WTC11 (cell line): ENCODE results near the gene RAB3IL1. TPM values are rescaled to one million over a fixed set of nuclear protein-coding genes. Genes with fewer than 3 reads are reported as not detected.

ENCODE experiments used
- ATAC-seq: fragments of 200-7000 bp; cut with Tn5 transposase; 2 replicates; pipeline ENCODE4 v1.10.0; 2021; ENCODE audit warnings: mild to moderate bottlenecking, moderate library complexity
- CTCF ChIA-PET: fragments of 300-600 bp; sonication (Branson Sonifier 250); formaldehyde crosslinking; loops from one replicate; lab custom pipeline; 2021; ENCODE audit warnings: antibody characterized with exemption; lab: Charles Lee
- POLR2A ChIA-PET: fragments of 350-600 bp; sonication (Branson Sonifier 250); formaldehyde crosslinking; loops from one replicate; lab custom pipeline; 2021; ENCODE audit warnings: antibody characterized with exemption; lab: Charles Lee
- DNase-seq: peaks from one replicate; pipeline ENCODE4 v3.0.0; 2021; ENCODE audit warnings: low spot score
- H3K27ac Mint-ChIP-seq: 2 replicates; pipeline ENCODE4 v1.8.0; 2021; ENCODE audit warnings: mixed read lengths
- H3K27me3 Mint-ChIP-seq: 2 replicates; pipeline ENCODE4 v1.8.0; 2021; ENCODE audit warnings: low read depth, mild to moderate bottlenecking, moderate library complexity, mixed read lengths
- H3K36me3 Mint-ChIP-seq: 2 replicates; pipeline ENCODE4 v1.8.0; 2021; ENCODE audit warnings: mixed read lengths
- H3K4me1 Mint-ChIP-seq: 2 replicates; pipeline ENCODE4 v1.8.0; 2022; ENCODE audit warnings: mixed read lengths
- H3K4me3 Mint-ChIP-seq: 2 replicates; pipeline ENCODE4 v1.8.0; 2021; ENCODE audit warnings: mild to moderate bottlenecking, moderate library complexity, mixed read lengths
- H3K9me3 Mint-ChIP-seq: 2 replicates; pipeline ENCODE4 v1.8.0; 2021; ENCODE audit warnings: mixed read lengths
- ELF4 ChIP-seq: sonication (generic); formaldehyde crosslinking; IDR thresholded peaks from 2 replicates; pipeline ENCODE4 v1.8.1; 2022; ENCODE audit warnings: low read depth, mild to moderate bottlenecking, moderate library complexity, missing genetic modification reagents
- ESRRA ChIP-seq: sonication (generic); formaldehyde crosslinking; IDR thresholded peaks from 2 replicates; pipeline ENCODE4 v1.8.1; 2022; ENCODE audit warnings: mild to moderate bottlenecking, missing genetic modification reagents, borderline replicate concordance
- FOXJ3 ChIP-seq: sonication (generic); formaldehyde crosslinking; IDR thresholded peaks from 2 replicates; pipeline ENCODE4 v1.9.0; 2021; ENCODE audit warnings: missing genetic modification reagents, mild to moderate bottlenecking, borderline replicate concordance
- FOXK1 ChIP-seq: sonication (generic); formaldehyde crosslinking; IDR thresholded peaks from 2 replicates; pipeline ENCODE4 v1.8.0; 2022; ENCODE audit warnings: mild to moderate bottlenecking, moderate library complexity, missing genetic modification reagents
- FOXP1 ChIP-seq: sonication (generic); formaldehyde crosslinking; IDR thresholded peaks from 2 replicates; pipeline ENCODE4 v1.8.0; 2022; ENCODE audit warnings: missing genetic modification reagents, mild to moderate bottlenecking, moderate library complexity, borderline replicate concordance
- JAZF1 ChIP-seq: fragments of 250-450 bp; sonication (Bioruptor Pico); IDR thresholded peaks from 2 replicates; pipeline ENCODE4 v1.9.0; 2021; ENCODE audit warnings: moderate library complexity, mild to moderate bottlenecking, inconsistent platforms
- JUN ChIP-seq: sonication (generic); formaldehyde crosslinking; IDR thresholded peaks from 2 replicates; pipeline ENCODE4 v1.8.0; 2023; ENCODE audit warnings: mild to moderate bottlenecking, missing genetic modification reagents
- MXD4 ChIP-seq: fragments of 250-450 bp; sonication (Bioruptor Pico); IDR thresholded peaks from 2 replicates; pipeline ENCODE4 v1.8.0; 2021; ENCODE audit warnings: mild to moderate bottlenecking, moderate library complexity, borderline replicate concordance
- NFATC4 ChIP-seq: fragments of 250-450 bp; sonication (Bioruptor Pico); IDR thresholded peaks from 2 replicates; pipeline ENCODE4 v1.9.0; 2021; ENCODE audit warnings: mild to moderate bottlenecking
- NFE2L1 ChIP-seq: sonication (generic); formaldehyde crosslinking; IDR thresholded peaks from 2 replicates; pipeline ENCODE4 v1.8.1; 2023; ENCODE audit warnings: missing genetic modification reagents
- NFYB ChIP-seq: sonication (generic); formaldehyde crosslinking; conservative IDR thresholded peaks from 2 replicates; pipeline ENCODE4 v1.8.0; 2022; ENCODE audit warnings: low read depth, missing genetic modification reagents
- NR1H2 ChIP-seq: sonication (generic); formaldehyde crosslinking; IDR thresholded peaks from 2 replicates; pipeline ENCODE4 v1.9.0; 2021; ENCODE audit warnings: mild to moderate bottlenecking, moderate library complexity, missing genetic modification reagents
- NR2C2 ChIP-seq: sonication (generic); formaldehyde crosslinking; IDR thresholded peaks from 2 replicates; pipeline ENCODE4 v1.8.0; 2022; ENCODE audit warnings: mild to moderate bottlenecking, missing genetic modification reagents
- RORB ChIP-seq: fragments of 250-450 bp; sonication (Bioruptor Pico); IDR thresholded peaks from 2 replicates; pipeline ENCODE4 v1.9.0; 2021; ENCODE audit warnings: mild to moderate bottlenecking
- SMAD4 ChIP-seq: sonication (generic); formaldehyde crosslinking; IDR thresholded peaks from 2 replicates; pipeline ENCODE4 v1.8.0; 2022; ENCODE audit warnings: mild to moderate bottlenecking, missing genetic modification reagents
- SOX15 ChIP-seq: fragments of 250-450 bp; sonication (Bioruptor Pico); IDR thresholded peaks from 2 replicates; pipeline ENCODE4 v1.9.0; 2021; ENCODE audit warnings: mild to moderate bottlenecking
- SP1 ChIP-seq: sonication (generic); formaldehyde crosslinking; conservative IDR thresholded peaks from 2 replicates; pipeline ENCODE4 v1.8.1; 2022; ENCODE audit warnings: missing genetic modification reagents
- ZNF121 ChIP-seq: sonication (generic); formaldehyde crosslinking; IDR thresholded peaks from 2 replicates; pipeline ENCODE4 v1.8.0; 2023; ENCODE audit warnings: missing genetic modification reagents
- ZNF263 ChIP-seq: sonication (generic); formaldehyde crosslinking; IDR thresholded peaks from 2 replicates; pipeline ENCODE4 v1.8.1; 2022; ENCODE audit warnings: low read depth, mild to moderate bottlenecking, moderate library complexity, missing genetic modification reagents
- total RNA-seq: library from RNA; stranded (reverse); gene quantifications from 3 replicates; pipeline ENCODE4 v1.2.3, GENCODE V29; 2021
- TF ChIP-seq, protein P1 (sequence below): fragments of 250-450 bp; sonication (Bioruptor Pico); IDR thresholded peaks from 2 replicates; pipeline ENCODE4 v1.9.0; 2021; ENCODE audit warnings: mild to moderate bottlenecking, borderline replicate concordance
- TF ChIP-seq, protein P2 (sequence below): sonication (generic); formaldehyde crosslinking; IDR thresholded peaks from 2 replicates; pipeline ENCODE4 v1.8.0; 2022; ENCODE audit warnings: mild to moderate bottlenecking, missing genetic modification reagents
- TF ChIP-seq, protein P3 (sequence below): sonication (generic); formaldehyde crosslinking; IDR thresholded peaks from 2 replicates; pipeline ENCODE4 v1.8.1; 2022; ENCODE audit warnings: missing genetic modification reagents, borderline replicate concordance
- TF ChIP-seq, protein P4 (sequence below): sonication (generic); formaldehyde crosslinking; IDR thresholded peaks from 2 replicates; pipeline ENCODE4 v1.8.0; 2023; ENCODE audit warnings: missing genetic modification reagents, mild to moderate bottlenecking, borderline replicate concordance

Gene RAB3IL1
- total RNA-seq, 1 experiment from 2014 or later: 7.2 TPM

DNA sequence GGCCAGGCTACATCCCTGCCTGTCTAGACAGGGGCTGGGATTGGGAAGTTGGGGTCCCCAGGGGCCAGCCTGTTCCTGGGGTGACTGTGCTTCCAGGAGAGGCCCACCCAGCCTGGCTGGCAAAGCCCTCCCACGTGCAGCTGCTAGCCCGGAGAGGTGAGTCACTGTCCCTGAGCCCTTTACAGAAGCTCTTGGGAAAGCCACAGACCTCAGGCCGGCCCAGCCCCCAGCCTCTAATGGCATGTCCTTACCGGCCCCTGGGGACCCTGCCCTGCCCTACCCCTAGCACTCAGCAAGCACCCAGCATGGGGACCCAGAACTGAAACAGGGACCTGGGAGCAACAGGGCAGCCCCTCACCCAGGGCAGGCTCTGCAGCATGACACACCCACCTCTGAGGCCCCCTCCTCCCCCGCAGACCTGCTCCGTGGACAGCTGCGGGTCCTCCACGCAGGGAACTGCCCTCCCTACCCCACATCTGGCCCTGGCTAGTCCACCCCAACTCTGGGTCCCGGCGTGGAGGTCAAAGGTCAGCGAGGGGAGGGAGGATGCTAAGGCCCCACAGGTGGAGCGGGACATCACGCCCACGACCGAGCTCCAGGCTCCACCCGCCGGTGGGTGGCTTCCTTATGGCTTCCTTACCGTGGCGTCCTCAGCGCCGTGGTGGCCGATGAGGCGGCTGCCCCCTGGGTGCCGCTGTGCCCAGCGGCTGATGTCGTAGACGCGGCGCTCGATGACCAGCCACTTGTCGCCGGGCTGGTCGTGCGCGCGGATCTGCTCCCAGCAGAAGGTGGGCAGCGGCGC is 26.6 kb downstream of the RAB3IL1 start (continued):
- 0 out of 2 replicates have a peak, but pooled peaks have one; percentile 8 for TF ChIP-seq SP1
- no peak for TF ChIP-seq JAZF1 (CRISPR knock-in tag)
- no peak for TF ChIP-seq SMAD4
- TF ChIP-seq FOXP1 (CRISPR knock-in tag): peak; percentile 23; the same call in 1 of the 2 replicates
- TF ChIP-seq, protein P1, sequence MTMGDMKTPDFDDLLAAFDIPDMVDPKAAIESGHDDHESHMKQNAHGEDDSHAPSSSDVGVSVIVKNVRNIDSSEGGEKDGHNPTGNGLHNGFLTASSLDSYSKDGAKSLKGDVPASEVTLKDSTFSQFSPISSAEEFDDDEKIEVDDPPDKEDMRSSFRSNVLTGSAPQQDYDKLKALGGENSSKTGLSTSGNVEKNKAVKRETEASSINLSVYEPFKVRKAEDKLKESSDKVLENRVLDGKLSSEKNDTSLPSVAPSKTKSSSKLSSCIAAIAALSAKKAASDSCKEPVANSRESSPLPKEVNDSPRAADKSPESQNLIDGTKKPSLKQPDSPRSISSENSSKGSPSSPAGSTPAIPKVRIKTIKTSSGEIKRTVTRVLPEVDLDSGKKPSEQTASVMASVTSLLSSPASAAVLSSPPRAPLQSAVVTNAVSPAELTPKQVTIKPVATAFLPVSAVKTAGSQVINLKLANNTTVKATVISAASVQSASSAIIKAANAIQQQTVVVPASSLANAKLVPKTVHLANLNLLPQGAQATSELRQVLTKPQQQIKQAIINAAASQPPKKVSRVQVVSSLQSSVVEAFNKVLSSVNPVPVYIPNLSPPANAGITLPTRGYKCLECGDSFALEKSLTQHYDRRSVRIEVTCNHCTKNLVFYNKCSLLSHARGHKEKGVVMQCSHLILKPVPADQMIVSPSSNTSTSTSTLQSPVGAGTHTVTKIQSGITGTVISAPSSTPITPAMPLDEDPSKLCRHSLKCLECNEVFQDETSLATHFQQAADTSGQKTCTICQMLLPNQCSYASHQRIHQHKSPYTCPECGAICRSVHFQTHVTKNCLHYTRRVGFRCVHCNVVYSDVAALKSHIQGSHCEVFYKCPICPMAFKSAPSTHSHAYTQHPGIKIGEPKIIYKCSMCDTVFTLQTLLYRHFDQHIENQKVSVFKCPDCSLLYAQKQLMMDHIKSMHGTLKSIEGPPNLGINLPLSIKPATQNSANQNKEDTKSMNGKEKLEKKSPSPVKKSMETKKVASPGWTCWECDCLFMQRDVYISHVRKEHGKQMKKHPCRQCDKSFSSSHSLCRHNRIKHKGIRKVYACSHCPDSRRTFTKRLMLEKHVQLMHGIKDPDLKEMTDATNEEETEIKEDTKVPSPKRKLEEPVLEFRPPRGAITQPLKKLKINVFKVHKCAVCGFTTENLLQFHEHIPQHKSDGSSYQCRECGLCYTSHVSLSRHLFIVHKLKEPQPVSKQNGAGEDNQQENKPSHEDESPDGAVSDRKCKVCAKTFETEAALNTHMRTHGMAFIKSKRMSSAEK (CRISPR knock-in tag): no peak
- no peak for TF ChIP-seq ZNF263 (CRISPR knock-in tag)
- TF ChIP-seq NFATC4 (CRISPR knock-in tag): no peak
- TF ChIP-seq ZNF121 (CRISPR knock-in tag): no peak
- TF ChIP-seq, all 79 proteins: peak for 4

DNA sequence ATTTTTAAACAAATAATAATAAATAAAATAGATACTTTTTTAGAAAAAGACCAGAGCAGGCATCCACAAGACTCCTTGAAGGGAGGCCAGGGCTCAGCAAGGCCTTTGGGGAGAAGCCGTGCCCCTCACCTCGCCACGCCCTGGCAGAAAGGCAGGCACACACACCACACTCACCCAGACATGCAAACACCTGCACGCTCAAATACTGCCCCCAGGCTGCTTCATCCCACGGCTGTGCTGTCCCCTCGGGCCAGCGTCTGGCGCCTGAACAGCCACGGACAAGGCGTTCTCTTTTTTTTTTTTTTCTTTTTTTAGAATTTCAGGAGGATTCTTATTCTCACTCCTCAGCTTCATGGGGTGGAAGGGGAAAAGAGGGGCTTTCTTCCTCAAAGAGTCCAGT is 27.5 kb downstream of the RAB3IL1 start:
- no peaks in the 10 kb centered on the region; the same call in 1 of the 2 replicates for H3K36me3 Mint-ChIP-seq
- ATAC-seq: no peak
- CTCF ChIA-PET: interaction anchor here (1.0 to 2.5 kb wide), 5 partner anchors 8 to 192 kb away, joined by 3 to 7 read pairs (median 4); no protein-coding TSS in a partner anchor
- no peaks in the 10 kb centered on the region; the same call in 1 of the 2 replicates for H3K9me3 Mint-ChIP-seq
- no peak for DNase-seq
- 0 out of 2 replicates have a peak, but pooled peaks cover 4% of the 10 kb centered on the region for H3K27me3 Mint-ChIP-seq
- H3K4me1 Mint-ChIP-seq: peaks cover 3% of the 10 kb centered on the region
- H3K27ac Mint-ChIP-seq: no peak overlapping the region
- POLR2A ChIA-PET: interaction anchor here (1.0 to 1.5 kb wide), 2 partner anchors 8 to 18 kb away, joined by 3 to 4 read pairs; no protein-coding TSS in a partner anchor
- H3K4me3 Mint-ChIP-seq: no peak overlapping the region; the same call in 1 of the 2 replicates
- no peak for TF ChIP-seq ELF4 (CRISPR knock-in tag)
- TF ChIP-seq MXD4 (CRISPR knock-in tag): no peak
- no peak for TF ChIP-seq ZNF121 (CRISPR knock-in tag)
- TF ChIP-seq, protein P2, sequence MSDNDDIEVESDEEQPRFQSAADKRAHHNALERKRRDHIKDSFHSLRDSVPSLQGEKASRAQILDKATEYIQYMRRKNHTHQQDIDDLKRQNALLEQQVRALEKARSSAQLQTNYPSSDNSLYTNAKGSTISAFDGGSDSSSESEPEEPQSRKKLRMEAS (CRISPR knock-in tag): no peak
- TF ChIP-seq NFYB (CRISPR knock-in tag): no peak
- no peak for TF ChIP-seq NR1H2 (CRISPR knock-in tag)
- TF ChIP-seq ESRRA (CRISPR knock-in tag): no peak
- no peak for TF ChIP-seq FOXK1 (CRISPR knock-in tag)
- TF ChIP-seq FOXJ3: no peak
- TF ChIP-seq SOX15: no peak
- TF ChIP-seq NFE2L1: no peak
- no peak for TF ChIP-seq RORB (CRISPR knock-in tag)
- TF ChIP-seq FOXP1 (CRISPR knock-in tag): no peak
- TF ChIP-seq, protein P3, sequence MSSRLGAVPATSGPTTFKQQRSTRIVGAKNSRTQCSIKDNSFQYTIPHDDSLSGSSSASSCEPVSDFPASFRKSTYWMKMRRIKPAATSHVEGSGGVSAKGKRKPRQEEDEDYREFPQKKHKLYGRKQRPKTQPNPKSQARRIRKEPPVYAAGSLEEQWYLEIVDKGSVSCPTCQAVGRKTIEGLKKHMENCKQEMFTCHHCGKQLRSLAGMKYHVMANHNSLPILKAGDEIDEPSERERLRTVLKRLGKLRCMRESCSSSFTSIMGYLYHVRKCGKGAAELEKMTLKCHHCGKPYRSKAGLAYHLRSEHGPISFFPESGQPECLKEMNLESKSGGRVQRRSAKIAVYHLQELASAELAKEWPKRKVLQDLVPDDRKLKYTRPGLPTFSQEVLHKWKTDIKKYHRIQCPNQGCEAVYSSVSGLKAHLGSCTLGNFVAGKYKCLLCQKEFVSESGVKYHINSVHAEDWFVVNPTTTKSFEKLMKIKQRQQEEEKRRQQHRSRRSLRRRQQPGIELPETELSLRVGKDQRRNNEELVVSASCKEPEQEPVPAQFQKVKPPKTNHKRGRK: no peak
- no peak for TF ChIP-seq NR2C2 (CRISPR knock-in tag)
- TF ChIP-seq JUN: no peak
- TF ChIP-seq, protein P4, sequence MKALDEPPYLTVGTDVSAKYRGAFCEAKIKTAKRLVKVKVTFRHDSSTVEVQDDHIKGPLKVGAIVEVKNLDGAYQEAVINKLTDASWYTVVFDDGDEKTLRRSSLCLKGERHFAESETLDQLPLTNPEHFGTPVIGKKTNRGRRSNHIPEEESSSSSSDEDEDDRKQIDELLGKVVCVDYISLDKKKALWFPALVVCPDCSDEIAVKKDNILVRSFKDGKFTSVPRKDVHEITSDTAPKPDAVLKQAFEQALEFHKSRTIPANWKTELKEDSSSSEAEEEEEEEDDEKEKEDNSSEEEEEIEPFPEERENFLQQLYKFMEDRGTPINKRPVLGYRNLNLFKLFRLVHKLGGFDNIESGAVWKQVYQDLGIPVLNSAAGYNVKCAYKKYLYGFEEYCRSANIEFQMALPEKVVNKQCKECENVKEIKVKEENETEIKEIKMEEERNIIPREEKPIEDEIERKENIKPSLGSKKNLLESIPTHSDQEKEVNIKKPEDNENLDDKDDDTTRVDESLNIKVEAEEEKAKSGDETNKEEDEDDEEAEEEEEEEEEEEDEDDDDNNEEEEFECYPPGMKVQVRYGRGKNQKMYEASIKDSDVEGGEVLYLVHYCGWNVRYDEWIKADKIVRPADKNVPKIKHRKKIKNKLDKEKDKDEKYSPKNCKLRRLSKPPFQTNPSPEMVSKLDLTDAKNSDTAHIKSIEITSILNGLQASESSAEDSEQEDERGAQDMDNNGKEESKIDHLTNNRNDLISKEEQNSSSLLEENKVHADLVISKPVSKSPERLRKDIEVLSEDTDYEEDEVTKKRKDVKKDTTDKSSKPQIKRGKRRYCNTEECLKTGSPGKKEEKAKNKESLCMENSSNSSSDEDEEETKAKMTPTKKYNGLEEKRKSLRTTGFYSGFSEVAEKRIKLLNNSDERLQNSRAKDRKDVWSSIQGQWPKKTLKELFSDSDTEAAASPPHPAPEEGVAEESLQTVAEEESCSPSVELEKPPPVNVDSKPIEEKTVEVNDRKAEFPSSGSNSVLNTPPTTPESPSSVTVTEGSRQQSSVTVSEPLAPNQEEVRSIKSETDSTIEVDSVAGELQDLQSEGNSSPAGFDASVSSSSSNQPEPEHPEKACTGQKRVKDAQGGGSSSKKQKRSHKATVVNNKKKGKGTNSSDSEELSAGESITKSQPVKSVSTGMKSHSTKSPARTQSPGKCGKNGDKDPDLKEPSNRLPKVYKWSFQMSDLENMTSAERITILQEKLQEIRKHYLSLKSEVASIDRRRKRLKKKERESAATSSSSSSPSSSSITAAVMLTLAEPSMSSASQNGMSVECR (CRISPR knock-in tag): no peak
